SK-N-SH (cell line): ENCODE results near the gene NKX2-3.

Experiments used
- CTCF ChIP-seq: fragments of 200-600 bp; sonication (generic); IDR thresholded peaks from 2 replicates; pipeline ENCODE4 v1.6.1; 2017; ENCODE audit warnings: antibody characterized with exemption, mild to moderate bottlenecking, moderate library complexity
- EP300 ChIP-seq, 2 experiments: IDR thresholded peaks; 2 replicates each; pipeline versions ENCODE4 v1.4.0 to v1.6.1; 2012; ENCODE audit warnings: borderline replicate concordance in 1 of 2, low read depth in 1 of 2, low read length in 1 of 2
- EZH2phosphoT487 ChIP-seq: fragments of 200-600 bp; sonication (generic); IDR thresholded peaks from 2 replicates; pipeline ENCODE4 v1.6.1; 2017; ENCODE audit warnings: low read depth, mixed run types, mild to moderate bottlenecking, antibody characterized with exemption, moderate library complexity, borderline replicate concordance
- FOXM1 ChIP-seq: IDR thresholded peaks from 2 replicates; pipeline ENCODE4 v1.4.0; 2012; ENCODE audit warnings: low read depth, mild to moderate bottlenecking
- POLR2AphosphoS5 ChIP-seq: IDR thresholded peaks from 2 replicates; pipeline ENCODE4 v1.6.1; 2012; ENCODE audit warnings: low read depth, low read length
- RFX5 ChIP-seq: IDR thresholded peaks from 2 replicates; pipeline ENCODE4 v1.6.1; 2012; ENCODE audit warnings: mild to moderate bottlenecking, improper control_type of control experiment, low read length

DNA sequence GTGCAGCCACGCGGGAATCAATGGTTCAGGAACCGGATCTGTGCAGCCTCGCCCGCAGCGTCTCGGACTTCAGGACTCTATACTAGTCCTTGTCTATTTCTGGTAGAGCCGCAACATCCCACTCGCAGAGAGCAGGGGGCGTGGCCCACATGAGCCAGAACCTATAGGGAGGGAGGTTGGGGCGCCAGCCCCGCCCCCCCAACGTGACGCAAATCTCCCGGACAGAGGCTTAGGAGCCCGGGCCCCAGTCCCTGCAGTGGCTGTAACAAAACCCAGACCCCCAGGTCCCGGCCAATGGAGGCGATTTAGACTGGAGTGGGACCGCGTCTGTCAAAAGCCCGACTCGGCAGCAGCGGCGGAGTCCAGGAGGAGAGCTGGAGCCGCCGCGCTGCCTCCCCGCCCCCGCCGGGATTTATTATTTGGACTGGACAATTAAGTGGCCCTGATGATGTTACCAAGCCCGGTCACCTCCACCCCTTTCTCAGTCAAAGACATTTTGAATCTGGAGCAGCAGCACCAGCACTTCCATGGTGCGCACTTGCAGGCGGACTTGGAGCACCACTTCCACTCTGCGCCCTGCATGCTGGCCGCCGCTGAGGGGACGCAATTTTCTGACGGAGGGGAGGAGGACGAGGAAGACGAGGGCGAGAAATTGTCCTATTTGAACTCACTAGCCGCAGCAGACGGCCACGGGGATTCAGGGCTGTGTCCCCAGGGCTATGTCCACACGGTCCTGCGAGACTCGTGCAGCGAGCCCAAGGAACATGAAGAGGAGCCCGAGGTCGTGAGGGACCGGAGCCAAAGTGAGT, at the start of gene NKX2-3:
- TF ChIP-seq RFX5, result no peak
- no peak for TF ChIP-seq CTCF
- no peak for TF ChIP-seq POLR2AphosphoS5
- TF ChIP-seq EP300 (IDR thresholded peaks at IDR 0.05; ENCODE audit: borderline replicate concordance in 1 of 2, low read depth in 1 of 2, low read length in 1 of 2), result no peak
- TF ChIP-seq FOXM1, result no peak
- TF ChIP-seq EZH2phosphoT487, result no peak; the same call in 1 of the 2 replicates
